Gastrocnemius medialis (tissue), 4 donors: ENCODE results near the gene ADIRF.
"Not testable (repeated sequence)": the region's sequence is repeated elsewhere in the genome, so short reads cannot be mapped to it uniquely, and the experiment has no call there.

Experiments
- CTCF ChIP-seq, 5 experiments: fragments of 450-650 bp in 3 of 5; fragments of 200-600 bp in 2 of 5; sonication (generic) in 2 of 5; IDR thresholded peaks in 4 of 5; conservative IDR thresholded peaks in 1 of 5; 1 replicate in 4 of 5; 2 replicates in 1 of 5; pipeline ENCODE4 v1.5.1; 2016 to 2019; ENCODE audit warnings: antibody characterized with exemption in 5 of 5, mild to moderate bottlenecking in 3 of 5, moderate library complexity in 3 of 5
- POLR2A ChIP-seq, 2 donors: fragments of 450-650 bp; IDR thresholded peaks; one replicate each; pipeline ENCODE4 v1.6.1; 2017; ENCODE audit warnings: antibody characterized with exemption in 2 of 2, mild to moderate bottlenecking in 2 of 2, moderate library complexity in 2 of 2

- TF ChIP-seq CTCF (IDR thresholded peaks at IDR 0.05 in 4 of 5, conservative IDR thresholded peaks at IDR 0.05 in 1 of 5); POLR2A (IDR thresholded peaks at IDR 0.05): not testable (repeated sequence)
Measured at GRCh38 chr10:86952697-86953096, 15.6 kb upstream of the ADIRF start.
